GM10847 (cell line): ENCODE measurements around the gene RSPH6A.

ENCODE experiments used
- POLR2A ChIP-seq: IDR thresholded peaks from 2 replicates; pipeline ENCODE4 v1.6.1; 2011; ENCODE audit not compliant: insufficient read length; ENCODE audit errors: extremely low read depth

Gene RSPH6A

DNA sequence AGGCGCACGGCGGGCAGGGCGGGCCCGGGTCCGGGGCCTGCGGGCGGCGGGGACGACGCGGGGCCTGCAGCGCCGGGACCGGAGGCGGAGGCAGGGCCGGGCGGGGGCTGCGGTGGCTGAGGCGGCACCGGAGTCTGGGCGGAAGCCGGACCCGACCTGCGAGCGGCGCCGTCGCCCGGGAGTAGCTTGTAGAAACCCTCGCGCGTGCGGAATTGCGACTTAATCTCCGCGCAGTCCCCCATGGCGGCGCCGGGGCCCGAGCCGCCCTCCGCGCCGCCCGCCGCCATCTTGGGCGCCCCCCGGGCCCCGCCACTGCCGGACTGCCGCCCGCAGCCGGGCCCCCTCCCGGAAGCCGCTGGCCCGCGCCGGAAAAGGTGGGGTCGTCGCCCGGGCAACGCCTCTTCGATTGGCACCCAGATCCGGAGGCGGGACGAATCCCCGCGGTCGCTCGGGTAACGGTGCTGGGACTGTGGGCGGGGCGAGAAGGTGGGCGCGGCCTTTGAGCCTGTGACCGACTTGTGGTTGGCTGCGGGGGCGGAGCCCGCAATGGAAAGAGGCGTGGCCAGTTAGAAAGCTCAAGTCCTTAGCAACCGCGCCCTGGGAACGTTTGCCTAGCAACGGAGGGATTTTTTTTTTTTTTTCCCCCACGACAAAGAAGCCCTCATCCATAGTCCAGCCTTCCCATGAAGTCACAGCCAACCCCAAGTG is 22.5 kb downstream of the RSPH6A start, which contains the start of gene DMWD:
TSS of gene DMWD (minus strand) at position 376 of the 708 bp plus-strand sequence. CDS start at position 287, 89 bp downstream.
- TF ChIP-seq POLR2A, result peak; percentile 59

- TF ChIP-seq POLR2A, result no peak
These were observed 23.2 kb downstream of the RSPH6A start for GRCh38 chr19:45791744-45792469.

GRCh38 chr19:45790942-45791341 is 24.2 kb downstream of the RSPH6A start:
- no peak for TF ChIP-seq POLR2A

DNA sequence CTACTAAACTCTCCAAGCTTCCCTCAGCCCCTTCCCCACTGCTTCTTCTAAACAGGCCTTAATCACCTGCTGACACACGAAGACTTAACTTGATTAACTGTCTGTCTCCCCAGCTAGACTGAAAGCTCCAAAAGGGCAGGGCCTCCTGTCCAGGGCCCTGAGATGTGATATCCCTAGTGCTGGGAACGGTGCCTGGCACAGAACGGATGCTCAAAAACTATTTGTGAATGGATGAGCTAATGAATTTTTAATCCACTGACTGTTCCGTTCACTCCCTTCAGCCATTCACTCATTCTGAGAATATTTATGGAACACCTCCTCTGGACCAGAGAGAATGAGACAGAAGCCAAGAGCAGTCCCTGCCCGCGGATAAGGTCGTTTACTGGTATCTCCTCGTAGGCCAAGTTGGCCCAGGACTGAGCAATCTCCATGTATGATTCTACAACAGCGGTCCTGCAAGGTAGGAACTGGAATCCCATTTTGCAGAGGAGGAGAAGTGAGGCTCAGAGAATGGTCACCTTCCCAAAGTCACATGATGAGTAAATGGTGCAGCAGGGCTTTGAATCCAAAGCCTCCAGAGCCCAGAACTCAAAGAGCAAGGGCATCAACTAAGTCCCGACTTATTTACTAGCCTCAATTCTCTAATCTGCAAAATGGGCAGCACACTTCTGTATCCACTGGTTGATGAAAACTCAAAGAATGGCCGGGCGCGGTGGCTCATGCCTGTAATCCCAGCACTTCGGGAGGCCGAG is 25.9 kb downstream of the RSPH6A start:
- TF ChIP-seq POLR2A, result no peak

- TF ChIP-seq POLR2A, result no peak
These were observed 28.6 kb downstream of the RSPH6A start for GRCh38 chr19:45786533-45786894.

- TF ChIP-seq POLR2A, result no peak
These were observed 29.2 kb downstream of the RSPH6A start for GRCh38 chr19:45785781-45786532.

DNA sequence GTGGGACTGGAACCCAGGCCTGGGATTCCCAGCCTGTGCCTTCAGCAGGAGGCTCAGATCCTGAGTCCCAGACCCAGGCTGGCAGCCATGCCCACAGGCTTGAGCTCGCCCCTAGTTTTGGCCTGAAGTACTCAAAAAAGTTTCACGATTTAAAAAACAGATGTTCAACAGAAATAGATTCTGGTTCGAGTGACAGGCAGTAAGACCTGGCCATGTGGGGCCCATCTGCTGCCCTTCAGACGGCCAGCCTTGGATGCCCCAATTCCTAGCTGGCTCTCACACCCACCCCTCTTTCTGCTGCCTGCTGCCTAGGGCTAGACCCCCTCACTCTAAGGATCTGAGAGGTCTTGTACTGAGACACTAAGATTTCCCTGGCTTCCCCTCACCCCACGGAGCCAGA is 30.0 kb downstream of the RSPH6A start:
- no peak for TF ChIP-seq POLR2A

DNA sequence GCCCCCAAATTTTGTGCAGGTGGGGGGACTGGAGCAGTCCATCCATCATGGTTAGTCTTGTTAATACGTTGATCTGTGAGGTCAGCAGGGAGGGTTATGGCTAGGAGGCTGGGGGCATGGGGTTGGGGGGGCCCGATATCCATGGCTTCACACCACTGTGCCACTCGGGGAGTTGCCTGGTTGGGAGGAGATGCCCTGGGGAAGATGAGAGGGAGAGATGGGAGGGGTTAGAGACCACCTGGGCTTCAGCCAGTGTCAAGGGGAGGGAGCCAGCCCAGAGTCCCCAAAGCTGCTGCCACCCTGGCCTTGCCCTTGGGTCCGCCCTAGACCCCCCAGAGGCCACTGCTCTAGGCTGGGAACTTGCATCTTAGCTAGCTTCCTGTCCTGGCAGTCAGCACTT is 31.0 kb downstream of the RSPH6A start:
- TF ChIP-seq POLR2A, result no peak

GRCh38 chr19:45782820-45783785 is 32.0 kb downstream of the RSPH6A start:
- no peak for TF ChIP-seq POLR2A

DNA sequence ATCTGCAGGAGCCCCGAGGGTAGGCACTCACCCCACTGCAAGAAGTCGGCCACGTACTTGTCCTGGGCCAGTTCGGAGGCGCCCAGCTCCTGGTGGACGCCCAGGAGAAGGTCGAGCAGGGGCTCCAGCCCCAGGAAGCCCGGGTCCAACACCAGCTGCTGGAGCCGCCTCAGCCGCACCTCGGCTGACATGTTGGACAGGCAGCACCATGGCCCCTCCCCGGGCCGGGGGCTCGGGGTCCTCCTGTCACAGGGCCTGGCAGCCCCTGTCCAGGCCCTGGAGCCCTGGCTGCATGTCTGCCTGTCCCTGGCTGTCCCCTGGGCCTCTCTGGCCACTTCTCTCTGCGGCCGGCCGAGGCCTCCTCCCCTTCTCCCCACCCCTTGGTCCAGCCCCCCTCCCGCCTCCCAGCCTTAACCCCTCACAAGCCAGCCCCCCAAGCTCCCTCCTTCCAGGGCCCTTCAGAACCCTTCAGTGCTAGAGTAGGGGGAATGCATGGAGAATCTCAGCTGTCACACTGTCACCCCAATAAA is 32.9 kb downstream of the RSPH6A start, which contains the start of gene DMPK:
TSS of gene DMPK (minus strand) at position 329 of the 530 bp plus-strand sequence. CDS start at position 191, 138 bp downstream.
- TF ChIP-seq POLR2A, result no peak

GRCh38 chr19:45781214-45782161 is 33.6 kb downstream of the RSPH6A start:
- TF ChIP-seq POLR2A, result no peak

GRCh38 chr19:45780448-45781213 is 34.5 kb downstream of the RSPH6A start:
- no peak for TF ChIP-seq POLR2A
